ENCODE results near the gene PAOX.
"Not testable (repeated sequence)": the region's sequence is repeated elsewhere in the genome, so short reads cannot be mapped to it uniquely, and the experiment has no call there.

The PAOX gene

DNA sequence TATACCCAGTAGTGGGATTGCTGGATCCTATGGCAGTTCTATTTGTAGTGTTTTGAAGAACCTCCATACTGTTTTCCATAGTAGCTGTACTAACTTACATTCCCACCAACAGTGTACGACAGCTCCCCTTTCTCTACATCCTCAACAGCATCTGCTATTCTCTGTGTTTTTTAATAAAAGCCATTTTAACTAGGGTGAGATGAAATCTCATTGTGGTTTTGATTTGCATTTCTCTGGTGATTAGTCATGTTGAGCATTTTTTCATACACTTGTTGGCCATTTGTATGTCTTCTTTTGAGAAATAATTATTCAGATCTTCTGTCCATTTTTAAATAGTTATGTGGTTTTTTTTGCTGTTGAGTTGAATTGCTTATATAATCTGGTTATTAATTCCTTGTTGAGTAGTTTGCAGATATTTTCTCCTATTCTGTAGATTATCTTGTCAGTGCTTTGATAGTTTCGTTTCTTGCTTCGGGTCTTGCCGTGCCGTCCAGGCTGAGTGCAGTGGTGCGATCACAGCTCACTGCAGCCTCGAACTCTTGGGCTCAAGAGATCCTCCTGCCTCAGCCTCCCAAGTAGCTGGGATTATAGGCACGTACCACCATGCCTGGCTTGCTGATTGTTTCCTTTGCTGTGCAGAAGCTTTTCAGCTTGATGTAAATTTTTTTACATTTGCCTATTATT is 26.9 kb downstream of the PAOX start:
- no peak for DNase-seq (ENCODE audit: low read depth)

DNA sequence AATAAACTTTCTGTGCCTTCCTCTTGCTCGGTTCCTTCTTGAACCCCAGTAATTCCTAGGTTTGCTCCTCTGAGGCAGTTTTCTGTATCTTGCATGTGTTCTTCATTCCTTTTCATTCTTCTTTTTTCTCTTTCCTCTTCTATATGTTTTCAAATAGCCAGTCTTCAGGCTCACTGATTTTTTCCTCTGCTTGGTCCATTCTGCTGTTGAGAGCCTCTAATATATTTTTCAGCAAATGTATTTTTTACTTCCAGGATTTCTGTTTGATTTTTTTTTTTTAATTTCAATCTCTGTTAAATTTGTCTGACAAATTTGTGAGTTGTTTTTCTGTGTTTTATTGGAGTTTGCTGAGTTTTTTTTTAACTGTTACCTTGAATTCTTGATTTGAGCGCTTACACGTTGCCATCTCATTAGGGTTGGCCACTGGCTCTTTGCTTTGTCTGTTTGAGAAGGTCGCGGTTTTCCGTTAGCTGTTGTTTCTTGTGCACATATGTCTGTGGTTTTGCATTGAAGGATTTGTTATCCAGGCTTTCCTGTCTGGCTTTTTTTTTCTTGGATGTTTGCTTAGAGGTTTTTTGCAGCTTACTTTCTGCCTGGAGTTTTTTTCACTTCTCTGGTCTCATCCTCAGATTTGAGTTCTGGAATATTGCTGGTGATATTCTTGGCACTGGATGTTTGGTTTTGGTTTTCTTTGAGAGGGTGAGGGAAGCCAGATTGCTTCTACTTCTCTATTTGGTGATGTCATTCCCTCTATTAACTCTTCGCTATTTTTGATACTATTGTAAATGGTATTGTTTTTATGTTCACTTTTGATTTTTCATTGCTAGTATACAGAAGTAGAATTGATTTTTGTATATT is 32.7 kb downstream of the PAOX start:
- no peak for DNase-seq (ENCODE audit: low read depth)

DNA sequence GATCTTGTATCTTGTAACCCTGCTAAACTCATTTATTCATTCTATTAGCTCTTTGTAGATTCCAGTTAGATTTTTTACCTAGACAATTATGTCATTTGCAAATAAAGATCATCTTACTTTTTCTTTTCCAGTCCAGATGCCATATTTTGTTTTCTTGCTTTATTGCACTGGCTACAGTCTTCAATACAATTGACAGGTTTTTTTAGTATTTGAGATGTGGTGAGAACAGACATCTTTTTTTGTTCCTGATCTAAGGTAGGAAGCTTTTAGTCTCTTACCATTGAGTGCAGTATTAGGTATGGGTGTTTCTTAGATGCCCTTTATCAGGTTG is 33.3 kb downstream of the PAOX start:
- DNase-seq (ENCODE audit: low read depth) = no peak

DNA sequence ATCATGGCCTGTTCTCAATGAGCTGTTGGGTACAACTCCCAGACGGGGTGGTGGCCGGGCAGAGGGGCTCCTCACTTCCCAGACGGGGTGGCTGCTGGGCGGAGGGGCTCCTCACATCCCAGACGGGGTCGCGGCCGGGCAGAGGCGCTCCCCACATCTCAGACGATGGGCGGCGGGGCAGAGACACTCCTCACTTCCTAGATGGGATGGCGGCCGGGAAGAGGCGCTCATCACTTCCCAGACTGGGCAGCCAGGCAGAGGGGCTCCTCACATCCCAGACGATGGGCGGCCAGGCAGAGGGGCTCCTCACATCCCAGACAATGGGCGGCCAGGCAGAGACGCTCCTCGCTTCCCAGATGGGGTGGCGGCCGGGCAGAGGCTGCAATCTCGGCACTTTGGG is 35.3 kb downstream of the PAOX start:
- not testable (repeated sequence) for DNase-seq (ENCODE audit: low read depth)

- DNase-seq (ENCODE audit: low read depth) = no peak
Observed at GRCh38 chr10:133415752-133416151, 36.7 kb downstream of the PAOX start.

- no peak for DNase-seq (ENCODE audit: low read depth)
Observed at GRCh38 chr10:133418289-133418993, 39.4 kb downstream of the PAOX start.

DNA sequence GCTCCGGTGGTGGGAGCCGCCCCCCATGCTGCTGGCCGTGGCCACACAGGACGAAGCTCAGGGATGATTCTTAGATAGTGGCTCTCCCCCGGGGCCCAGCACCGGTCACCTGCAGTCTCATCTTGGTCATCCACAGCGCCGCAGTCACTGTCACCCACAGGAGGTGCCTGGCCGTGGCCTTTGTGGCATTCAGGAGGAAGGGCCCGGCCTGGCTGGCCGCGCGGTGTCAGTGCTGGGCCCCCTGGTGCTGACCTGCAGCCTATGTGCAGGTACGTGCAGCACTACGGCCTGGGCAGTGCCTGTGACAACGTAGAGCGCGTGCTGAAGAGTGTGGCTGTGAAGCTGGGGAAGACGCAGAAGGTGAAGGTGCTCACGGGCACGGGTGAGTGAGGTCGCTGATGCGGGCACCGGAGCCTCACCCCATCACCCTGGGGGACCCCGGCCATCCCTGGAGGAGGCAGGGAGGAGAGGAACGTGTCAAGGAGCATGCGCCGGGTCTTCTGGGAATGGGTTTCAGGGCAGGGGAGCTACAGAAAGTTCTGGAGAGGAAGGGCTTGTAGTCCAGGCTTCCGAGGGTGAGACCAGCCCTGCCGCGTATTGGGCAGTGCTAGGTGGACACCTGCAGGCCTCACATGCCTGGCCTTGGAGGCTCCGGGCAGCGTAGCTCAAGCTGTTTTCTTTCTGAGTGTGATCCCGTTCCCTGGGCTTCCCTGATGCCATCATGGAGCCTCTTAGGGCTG is 40.3 kb downstream of the PAOX start:
- DNase-seq (ENCODE audit: low read depth) = no peak

DNA sequence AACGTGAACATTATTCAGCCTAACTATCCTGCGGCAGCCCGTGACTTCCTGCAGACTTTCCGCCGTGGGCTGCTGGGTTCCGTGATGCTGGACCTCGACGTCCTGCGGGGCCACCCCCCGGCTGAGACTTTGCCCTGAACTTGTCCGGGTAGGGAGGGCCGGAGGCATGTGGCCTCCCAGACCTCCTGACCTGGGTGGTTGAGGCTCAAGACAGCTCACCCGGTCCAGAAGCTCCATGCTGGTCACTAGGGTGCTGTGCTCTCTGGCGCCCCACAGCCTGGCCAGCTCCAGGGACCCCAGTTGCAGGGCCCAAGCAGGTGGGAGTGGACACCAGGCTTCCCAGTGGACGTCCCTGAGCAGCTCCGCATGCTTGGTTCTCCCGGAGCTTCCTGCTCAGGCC is 41.0 kb downstream of the PAOX start:
- DNase-seq (ENCODE audit: low read depth) = no peak

- DNase-seq (ENCODE audit: low read depth) = no peak
Observed at GRCh38 chr10:133420579-133420978, 41.5 kb downstream of the PAOX start.

DNA sequence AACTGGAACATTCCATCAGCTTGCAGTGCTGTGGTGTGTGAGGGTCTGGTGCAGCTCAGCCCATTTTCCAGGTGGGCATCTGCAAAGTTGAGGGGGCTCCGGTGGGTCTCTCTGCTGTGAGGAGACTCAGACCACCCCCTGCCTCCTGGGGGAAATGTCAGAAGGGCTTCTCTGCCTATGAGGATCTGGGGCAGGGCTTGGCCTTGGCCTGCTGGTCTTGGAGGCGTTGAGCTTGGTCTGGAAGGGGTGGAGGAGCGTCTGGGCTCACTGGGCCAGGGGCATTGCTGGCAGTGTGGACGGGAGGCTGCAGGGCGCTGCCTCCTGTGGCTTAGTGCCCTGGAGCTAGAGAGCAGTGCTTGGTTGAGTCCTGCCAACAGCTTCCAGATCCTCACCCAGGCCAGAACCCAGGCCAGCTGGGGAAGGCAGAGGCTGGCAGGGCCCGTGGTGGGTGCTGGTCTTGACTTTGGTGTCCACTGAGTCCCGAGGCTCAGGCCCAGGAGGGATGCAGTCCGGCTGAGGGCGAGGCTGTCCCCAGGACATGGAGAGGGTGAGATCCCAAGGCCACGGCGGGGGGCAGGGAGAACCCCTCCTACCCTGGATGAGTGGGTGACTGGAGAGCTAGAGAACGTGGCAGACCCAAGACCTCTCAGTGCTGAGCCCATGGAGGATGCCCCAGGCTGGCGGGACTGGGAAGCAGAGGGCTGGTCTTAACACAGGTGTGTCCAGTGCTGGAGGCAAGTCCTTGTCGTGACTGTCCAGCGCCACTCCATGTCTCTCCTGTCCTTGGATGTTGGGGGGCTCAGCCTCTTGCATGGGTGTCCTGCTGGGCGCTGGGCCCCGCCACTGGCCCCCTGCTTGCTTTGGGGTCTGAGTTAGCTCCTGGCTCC is 42.5 kb downstream of the PAOX start:
- no peak for DNase-seq (ENCODE audit: low read depth)

GRCh38 chr10:133422223-133422806 is 43.3 kb downstream of the PAOX start:
- DNase-seq (ENCODE audit: low read depth) = no peak

GRCh38 chr10:133422807-133423771 is 44.0 kb downstream of the PAOX start:
- no peak for DNase-seq (ENCODE audit: low read depth)

GRCh38 chr10:133424102-133424501 is 45.0 kb downstream of the PAOX start:
- not testable (repeated sequence) for DNase-seq (ENCODE audit: low read depth)

DNA sequence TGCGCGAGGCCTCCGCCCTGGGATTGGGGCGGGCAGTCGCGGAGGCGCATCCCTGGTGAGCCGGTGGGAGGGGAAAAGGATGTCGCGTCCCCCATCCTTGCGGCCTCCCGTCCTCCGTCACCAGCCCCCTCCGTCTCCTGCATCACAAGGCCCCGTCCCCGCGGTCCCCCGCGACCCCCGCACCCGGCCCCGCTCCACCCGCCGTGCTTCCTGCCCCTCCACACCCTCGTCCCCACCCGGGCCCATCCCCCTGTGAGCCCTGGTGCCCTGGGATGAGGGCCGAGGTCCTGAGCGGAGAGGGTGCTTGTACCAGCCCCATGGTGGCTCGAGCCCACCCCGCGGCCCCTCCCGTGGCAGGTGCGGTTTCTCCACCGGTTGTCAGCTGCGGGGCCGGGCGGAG is 45.5 kb downstream of the PAOX start, which contains the start of gene SPRN:
TSS of gene SPRN (minus strand) at position 25 of the 400 bp plus-strand sequence. CDS start 944 bp downstream, outside the sequence.
- not testable (repeated sequence) for DNase-seq (ENCODE audit: low read depth)

DNA sequence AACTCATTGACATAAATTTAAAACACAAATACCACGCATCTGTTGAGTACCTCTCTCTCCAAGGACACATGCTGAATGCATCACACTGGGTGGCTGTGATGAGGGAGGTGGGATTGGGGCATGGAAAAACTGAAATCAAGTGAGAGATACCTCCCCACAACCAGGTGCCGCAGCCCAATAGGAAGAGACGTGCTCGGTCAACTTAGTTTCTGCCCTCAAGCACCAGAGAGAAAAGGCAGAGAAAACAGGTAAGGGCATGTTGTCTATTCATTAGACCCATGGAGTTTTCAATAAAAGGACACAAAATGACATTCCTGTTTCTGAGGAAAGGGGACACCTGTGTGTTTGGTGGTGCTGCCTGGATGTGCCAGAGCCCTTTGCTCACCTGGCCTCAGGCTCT is 50.5 kb downstream of the PAOX start:
- DNase-seq (ENCODE audit: low read depth) = not testable (repeated sequence)

GRCh38 chr10:133431888-133432613 is 53.0 kb downstream of the PAOX start:
- DNase-seq (ENCODE audit: low read depth) = not testable (repeated sequence)

DNA sequence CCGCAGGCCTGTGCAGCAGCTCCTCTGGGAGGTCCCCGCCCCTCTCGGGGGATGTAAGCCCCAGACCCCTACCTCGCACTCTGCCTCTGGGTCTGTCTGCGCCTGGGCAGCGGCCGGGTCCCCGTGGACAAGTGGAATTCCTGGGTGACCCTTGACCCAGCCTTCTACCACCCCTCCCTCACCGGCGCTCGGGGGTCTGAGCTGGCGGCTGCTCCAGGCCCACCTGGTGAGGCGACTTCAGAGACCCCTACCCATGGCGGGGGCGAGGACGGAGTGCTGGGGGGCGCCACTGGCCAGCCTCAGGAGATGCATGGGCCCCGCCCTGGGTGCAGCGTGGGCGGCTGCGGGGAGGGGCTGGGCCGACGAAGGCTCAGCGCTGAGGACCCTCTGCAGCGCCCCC is 53.7 kb downstream of the PAOX start:
- not testable (repeated sequence) for DNase-seq (ENCODE audit: low read depth)

GRCh38 chr10:133438711-133439273 is 59.7 kb downstream of the PAOX start:
- no peak for DNase-seq (ENCODE audit: low read depth)
